Hepatocyte (in vitro differentiated cells): Measurements from ENCODE around the gene PDE4D. TPM values are rescaled to one million over a fixed set of nuclear protein-coding genes. Genes with fewer than 3 reads are reported as not detected.
A peak's percentile ranks its signal among the peaks of the same experiment; 100 is the strongest.

Source experiments
- DNase-seq: peaks from one replicate; pipeline ENCODE4 v3.0.0-alpha.2; 2016; ENCODE audit warnings: low spot score
- H2AFZ ChIP-seq: fragments of 200-600 bp; sonication (generic); 2 replicates; pipeline ENCODE4 v1.6.0; 2016; ENCODE audit warnings: antibody characterized with exemption, mild to moderate bottlenecking
- H3K27ac ChIP-seq: fragments of 200-600 bp; sonication (generic); 2 replicates; pipeline ENCODE4 v1.5.1; 2016; ENCODE audit warnings: mild to moderate bottlenecking
- H3K27me3 ChIP-seq: fragments of 200-600 bp; sonication (generic); 2 replicates; pipeline ENCODE4 v1.6.1; 2016
- H3K36me3 ChIP-seq: fragments of 200-600 bp; sonication (generic); replicated peaks from 2 replicates; pipeline ENCODE4 v1.5.1; 2016; ENCODE audit warnings: low read depth; ENCODE audit not compliant: insufficient read depth
- H3K4me1 ChIP-seq: fragments of 200-600 bp; sonication (generic); 2 replicates; pipeline ENCODE4 v1.5.1; 2016; ENCODE audit warnings: mild to moderate bottlenecking, moderate library complexity; ENCODE audit not compliant: insufficient read depth
- H3K4me2 ChIP-seq: fragments of 200-600 bp; sonication (generic); 2 replicates; pipeline ENCODE4 v1.6.0; 2016
- H3K4me3 ChIP-seq: fragments of 200-600 bp; sonication (generic); 2 replicates; pipeline ENCODE4 v1.5.1; 2016; ENCODE audit warnings: mild to moderate bottlenecking
- H3K79me2 ChIP-seq: fragments of 200-600 bp; sonication (generic); 2 replicates; pipeline ENCODE4 v1.6.0; 2017; ENCODE audit warnings: mild to moderate bottlenecking
- H3K9me2 ChIP-seq: fragments of 200-600 bp; sonication (generic); replicated peaks from 2 replicates; pipeline ENCODE4 v1.6.0; 2017; ENCODE audit warnings: mild to moderate bottlenecking; ENCODE audit not compliant: insufficient read depth
- H3K9me3 ChIP-seq: fragments of 200-600 bp; sonication (generic); 2 replicates; pipeline ENCODE4 v1.5.1; 2016; ENCODE audit warnings: low read depth, mild to moderate bottlenecking
- H4K20me1 ChIP-seq: fragments of 200-600 bp; sonication (generic); 2 replicates; pipeline ENCODE4 v1.6.0; 2016; ENCODE audit warnings: mild to moderate bottlenecking; ENCODE audit not compliant: insufficient read depth, poor library complexity, severe bottlenecking
- EZH2 ChIP-seq: fragments of 200-600 bp; sonication (generic); IDR thresholded peaks from 2 replicates; pipeline ENCODE4 v1.6.1; 2016; ENCODE audit warnings: antibody characterized with exemption, mild to moderate bottlenecking, borderline replicate concordance
- EZH2phosphoT487 ChIP-seq: fragments of 200-600 bp; sonication (generic); IDR thresholded peaks from one replicate; pipeline ENCODE4 v1.6.1; 2018; ENCODE audit warnings: antibody characterized with exemption, mild to moderate bottlenecking, low read depth, moderate library complexity; ENCODE audit not compliant: unreplicated experiment, severe bottlenecking
- WGBS: methylation state at CpG from one replicate; pipeline ENCODE4 v1.1.6; 2016; ENCODE audit warnings: low lambda C conversion rate; ENCODE audit errors: missing lambda C conversion rate; 5-methylcytosine and 5-hydroxymethylcytosine counted together
- polyA plus RNA-seq: library from polyadenylated mRNA; unstranded; fragments of >200 nt; fragmentation: Nextera tagmentation; extraction: Ambion mirVana; gene quantifications from 2 replicates; pipeline ENCODE4 v1.2.1, GENCODE V29; 2016
- total RNA-seq: library from RNA; depleted of rRNA; stranded (reverse); fragments of >200 nt; gene quantifications from 2 replicates; pipeline ENCODE4 v1.2.3, GENCODE V29; 2014
- TF ChIP-seq, protein P1 (sequence below): fragments of 200-600 bp; sonication (generic); IDR thresholded peaks from 2 replicates; pipeline ENCODE4 v1.5.1; 2016; ENCODE audit warnings: antibody characterized with exemption, mild to moderate bottlenecking; ENCODE audit not compliant: poor library complexity

PDE4D gene
- total and polyA plus RNA-seq, 2 experiments from 2014 or later, result 14.5 to 45.2 TPM

DNA sequence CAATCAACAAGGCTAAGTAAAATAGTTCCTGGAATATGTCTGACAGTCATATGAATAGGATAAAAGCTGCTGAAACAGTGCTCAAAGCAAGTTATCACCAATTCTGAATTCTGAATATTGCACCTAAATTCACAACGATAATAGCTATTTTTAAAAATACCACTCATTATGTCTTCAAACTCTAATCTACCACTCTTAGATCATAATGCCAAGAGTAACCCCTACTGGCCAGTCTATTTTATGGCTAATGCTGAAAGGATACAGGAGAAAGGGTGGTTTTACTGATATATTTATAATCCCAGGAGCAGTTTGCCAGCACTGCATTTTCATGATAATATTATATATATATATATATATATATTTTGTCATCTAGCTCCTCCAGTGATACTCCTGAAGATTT is 232.8 kb downstream of the PDE4D start:
- Histone ChIP-seq H3K4me1 (peaks cover 8% of the 10 kb centered on the region), H3K4me2 (no peak overlapping the region), H3K4me3 (no peak overlapping the region), H3K9me2 (no peaks in the 10 kb centered on the region), H3K36me3 (no peaks in the 10 kb centered on the region), H2AFZ (no peak overlapping the region), H4K20me1 (no peaks in the 10 kb centered on the region), H3K27me3 (no peaks in the 10 kb centered on the region), H3K27ac (no peak overlapping the region), H3K79me2 (no peaks in the 10 kb centered on the region), H3K9me3 (no peaks in the 10 kb centered on the region)
- TF ChIP-seq, protein P1, sequence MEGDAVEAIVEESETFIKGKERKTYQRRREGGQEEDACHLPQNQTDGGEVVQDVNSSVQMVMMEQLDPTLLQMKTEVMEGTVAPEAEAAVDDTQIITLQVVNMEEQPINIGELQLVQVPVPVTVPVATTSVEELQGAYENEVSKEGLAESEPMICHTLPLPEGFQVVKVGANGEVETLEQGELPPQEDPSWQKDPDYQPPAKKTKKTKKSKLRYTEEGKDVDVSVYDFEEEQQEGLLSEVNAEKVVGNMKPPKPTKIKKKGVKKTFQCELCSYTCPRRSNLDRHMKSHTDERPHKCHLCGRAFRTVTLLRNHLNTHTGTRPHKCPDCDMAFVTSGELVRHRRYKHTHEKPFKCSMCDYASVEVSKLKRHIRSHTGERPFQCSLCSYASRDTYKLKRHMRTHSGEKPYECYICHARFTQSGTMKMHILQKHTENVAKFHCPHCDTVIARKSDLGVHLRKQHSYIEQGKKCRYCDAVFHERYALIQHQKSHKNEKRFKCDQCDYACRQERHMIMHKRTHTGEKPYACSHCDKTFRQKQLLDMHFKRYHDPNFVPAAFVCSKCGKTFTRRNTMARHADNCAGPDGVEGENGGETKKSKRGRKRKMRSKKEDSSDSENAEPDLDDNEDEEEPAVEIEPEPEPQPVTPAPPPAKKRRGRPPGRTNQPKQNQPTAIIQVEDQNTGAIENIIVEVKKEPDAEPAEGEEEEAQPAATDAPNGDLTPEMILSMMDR, result peak; percentile 38
- TF ChIP-seq EZH2phosphoT487, result no peak
- DNase-seq, result peak; percentile 14
- 61% methylated on average over 1 of the region's 1 CpG for WGBS

DNA sequence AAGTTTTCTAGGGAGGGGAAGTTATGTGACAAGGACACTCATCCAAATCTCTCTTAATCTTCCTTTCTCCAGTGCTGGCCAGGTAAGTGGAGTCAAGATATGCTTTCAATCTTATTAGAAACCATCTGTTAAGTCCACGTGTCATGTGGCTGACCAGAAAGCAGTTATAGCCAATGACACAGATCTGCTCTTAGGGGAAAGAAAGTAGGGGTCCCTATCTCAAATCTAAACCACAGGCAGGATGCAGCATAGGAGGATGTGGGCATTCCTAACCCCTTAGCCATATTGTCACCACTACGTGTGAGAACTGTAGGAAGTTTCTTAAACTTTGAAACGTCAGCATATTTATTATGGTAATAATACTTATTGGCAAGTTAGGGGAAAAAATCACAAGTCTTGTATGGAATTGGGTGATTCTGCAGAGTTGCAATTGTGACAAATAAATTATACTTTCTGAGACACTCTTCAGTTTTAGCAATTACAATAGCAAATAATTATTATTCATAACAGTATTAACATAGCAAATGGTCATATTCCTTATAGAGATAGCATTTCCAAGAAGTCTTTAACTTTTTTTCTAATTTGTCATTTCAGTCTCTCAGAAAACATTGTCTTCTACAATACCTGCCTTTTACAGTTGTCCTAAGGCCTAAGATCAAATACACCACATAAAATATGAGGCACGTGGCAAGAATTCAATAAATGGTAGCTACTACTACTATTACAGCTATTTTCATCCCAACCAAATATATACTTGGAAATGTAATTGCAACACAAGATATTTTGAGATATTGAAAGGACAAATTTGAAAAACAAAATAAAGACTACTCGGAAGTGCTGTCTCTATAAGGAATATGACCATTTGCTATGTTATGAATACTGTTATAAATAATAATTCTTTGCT is 236.9 kb downstream of the PDE4D start:
- Histone ChIP-seq H3K4me3 (no peak overlapping the region), H3K4me1 (no peaks in the 10 kb centered on the region), H3K79me2 (no peaks in the 10 kb centered on the region), H4K20me1 (no peaks in the 10 kb centered on the region), H3K27me3 (no peaks in the 10 kb centered on the region), H2AFZ (no peak overlapping the region), H3K36me3 (no peaks in the 10 kb centered on the region), H3K27ac (no peak overlapping the region), H3K9me2 (no peaks in the 10 kb centered on the region), H3K4me2 (no peak overlapping the region), H3K9me3 (no peaks in the 10 kb centered on the region)
- TF ChIP-seq, protein P1, result no peak
- WGBS, result 86% methylated on average over 5 of the region's 5 CpGs
- DNase-seq, result no peak

DNA sequence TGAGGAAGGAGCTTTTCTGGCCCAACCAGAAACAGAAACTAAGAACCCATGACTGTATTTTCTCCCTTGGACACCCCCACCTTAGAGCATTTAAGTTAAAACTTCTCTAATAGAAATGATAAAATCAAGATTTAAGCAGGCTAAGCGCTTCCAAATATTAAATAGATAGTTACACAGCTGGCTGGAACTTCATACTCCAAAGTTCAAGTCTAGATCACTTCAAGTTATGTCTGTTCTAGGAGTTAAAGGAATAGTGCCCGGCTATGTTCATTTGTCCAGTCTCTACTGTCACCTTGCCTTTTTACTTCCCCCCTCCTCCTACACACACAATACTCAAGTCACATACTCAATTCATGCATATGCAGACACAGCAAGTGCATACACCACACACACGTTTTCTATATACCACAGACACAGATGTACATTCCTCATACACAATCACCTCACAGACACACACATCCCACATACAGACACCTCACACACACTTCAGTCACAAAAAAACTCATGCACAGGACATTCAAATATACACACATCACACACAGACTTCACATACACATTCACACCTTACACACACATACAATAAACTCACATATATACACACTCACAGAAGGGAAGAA is 237.7 kb downstream of the PDE4D start:
- no peak for DNase-seq
- Histone ChIP-seq H4K20me1 (no peaks in the 10 kb centered on the region), H3K4me1 (no peaks in the 10 kb centered on the region), H3K27ac (no peak overlapping the region), H3K9me3 (no peaks in the 10 kb centered on the region), H3K27me3 (no peaks in the 10 kb centered on the region), H3K4me3 (no peak overlapping the region), H3K79me2 (no peaks in the 10 kb centered on the region), H3K9me2 (no peaks in the 10 kb centered on the region), H2AFZ (no peak overlapping the region), H3K4me2 (no peak overlapping the region), H3K36me3 (no peaks in the 10 kb centered on the region)
- WGBS, result 93% methylated on average over 3 of the region's 3 CpGs
- no peak for TF ChIP-seq EZH2
- TF ChIP-seq, protein P1, result no peak
- TF ChIP-seq EZH2phosphoT487, result no peak
